GM12873 (cell line): ENCODE results near the gene SIAH2.

Experiments
- CTCF ChIP-seq: IDR thresholded peaks from 2 replicates; pipeline ENCODE4 v1.5.1; 2012; ENCODE audit warnings: low read depth, mild to moderate bottlenecking, moderate library complexity, low read length, control low read depth; ENCODE audit not compliant: insufficient read depth; ENCODE audit errors: missing control alignments

The SIAH2 gene

GRCh38 chr3:150746791-150747590 is 16.0 kb downstream of the SIAH2 start:
- TF ChIP-seq CTCF = no peak

- no peak for TF ChIP-seq CTCF
Measured at GRCh38 chr3:150745832-150746231, 17.1 kb downstream of the SIAH2 start.

- no peak for TF ChIP-seq CTCF
Measured at GRCh38 chr3:150744919-150745211, 18.1 kb downstream of the SIAH2 start.

GRCh38 chr3:150744041-150744918 is 18.7 kb downstream of the SIAH2 start:
- no peak for TF ChIP-seq CTCF

- TF ChIP-seq CTCF = no peak
Measured at GRCh38 chr3:150743508-150743907, 19.5 kb downstream of the SIAH2 start.

- TF ChIP-seq CTCF = no peak
Measured at GRCh38 chr3:150742679-150743078, 20.3 kb downstream of the SIAH2 start.

GRCh38 chr3:150742141-150742523 is 20.8 kb downstream of the SIAH2 start:
- TF ChIP-seq CTCF = no peak
